Measurements from ENCODE around the gene IFNG.

DNA sequence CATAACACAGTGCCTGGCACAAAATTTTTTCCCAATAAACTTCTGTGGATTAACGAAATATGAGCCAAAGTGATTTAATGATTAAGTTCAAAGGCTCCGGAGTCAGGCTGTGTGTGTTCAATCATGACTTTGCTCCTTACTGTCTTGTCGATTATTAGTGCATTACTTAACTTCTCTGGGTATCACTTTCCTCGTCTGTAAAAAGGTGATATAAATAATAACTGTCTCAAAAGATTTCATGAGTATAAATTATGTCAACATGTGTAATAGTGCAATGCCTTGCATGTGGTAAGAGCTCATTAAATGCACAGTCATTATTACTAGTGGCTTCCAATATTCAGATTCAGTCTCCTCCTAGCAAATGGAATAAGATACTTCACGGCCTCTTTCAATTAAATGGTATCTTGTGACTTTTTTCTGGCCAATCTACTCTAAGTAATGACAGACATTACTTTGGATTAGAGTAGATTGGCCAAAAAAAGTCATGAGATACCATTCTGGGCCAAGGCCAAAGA lies 6.8 kb upstream of the IFNG start:
- TF ChIP-seq POLR2A (IDR thresholded peaks at IDR 0.05; ENCODE audit: extremely low read depth, insufficient read length) (no peak), CTCF (IDR thresholded peaks at IDR 0.05; ENCODE audit: low read depth, low read length) (no peak), MYC (IDR thresholded peaks at IDR 0.05; ENCODE audit: low read depth, low read length) (no peak)
- TF ChIP-seq, protein P1, sequence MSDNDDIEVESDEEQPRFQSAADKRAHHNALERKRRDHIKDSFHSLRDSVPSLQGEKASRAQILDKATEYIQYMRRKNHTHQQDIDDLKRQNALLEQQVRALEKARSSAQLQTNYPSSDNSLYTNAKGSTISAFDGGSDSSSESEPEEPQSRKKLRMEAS (IDR thresholded peaks at IDR 0.05; ENCODE audit: low read depth, low read length) = no peak
